ENCODE data around the gene PIK3C2B. TPM values are rescaled to one million over a fixed set of nuclear protein-coding genes. Genes with fewer than 3 reads are reported as not detected.
A peak's percentile ranks its signal among the peaks of the same experiment; 100 is the strongest.

The PIK3C2B gene
- total RNA-seq, 4 donors from 2014 or later: 7.4 to 81.5 (median 38.3) TPM

GRCh38 chr1:204451352-204452124 lies 43.1 kb downstream of the PIK3C2B start:
- DNase-seq: no peak
- intact Hi-C loops (cut with DNase I; ENCODE audit: low total_unique reads): no loop called here
- no peaks in the 10 kb centered on the region for H3K36me3 ChIP-seq

GRCh38 chr1:204450461-204451257 lies 43.9 kb downstream of the PIK3C2B start:
- DNase-seq: no peak
- TF ChIP-seq CTCF (IDR thresholded peaks at IDR 0.05) (no peak), POLR2A (IDR thresholded peaks at IDR 0.05) (no peak)
- no peaks in the 10 kb centered on the region for H3K9me3 ChIP-seq
- H3K4me3 ChIP-seq: no peak overlapping the region
- no peaks in the 10 kb centered on the region for H3K4me1 ChIP-seq
- H3K36me3 ChIP-seq: no peaks in the 10 kb centered on the region
- intact Hi-C loops (cut with DNase I; ENCODE audit: low total_unique reads): no loop called here
- no peaks in the 10 kb centered on the region for H3K27me3 ChIP-seq
- H3K27ac ChIP-seq: peak overlapping the region; percentile 57 to 65

More at GRCh38 chr1:204451352-204452124, 43.1 kb downstream of the PIK3C2B start:
- TF ChIP-seq POLR2A (IDR thresholded peaks at IDR 0.05): no peak
- TF ChIP-seq CTCF (IDR thresholded peaks at IDR 0.05): no peak
- Histone ChIP-seq H3K4me3 (no peak overlapping the region), H3K4me1 (peaks cover 0 to 5% of the 10 kb centered on the region in 2 donors), H3K27me3 (no peaks in the 10 kb centered on the region), H3K9me3 (no peaks in the 10 kb centered on the region), H3K27ac (peak overlapping the region; percentile 57 to 65)

GRCh38 chr1:204449678-204450280 lies 44.8 kb downstream of the PIK3C2B start:
- no peak for TF ChIP-seq CTCF (IDR thresholded peaks at IDR 0.05)
- TF ChIP-seq POLR2A (IDR thresholded peaks at IDR 0.05): no peak
- Histone ChIP-seq H3K36me3 (no peaks in the 10 kb centered on the region), H3K27ac (peak overlapping the region in 1 of 2 donors; percentile 57), H3K4me1 (no peaks in the 10 kb centered on the region), H3K27me3 (no peaks in the 10 kb centered on the region), H3K4me3 (no peak overlapping the region), H3K9me3 (no peaks in the 10 kb centered on the region)
- intact Hi-C loops (cut with DNase I; ENCODE audit: low total_unique reads): loop anchor here (5.0 kb wide), 1 partner anchor 53 kb away; no protein-coding TSS in a partner anchor
- DNase-seq: no peak

GRCh38 chr1:204448991-204449677 lies 45.5 kb downstream of the PIK3C2B start:
- no peaks in the 10 kb centered on the region for H3K9me3 ChIP-seq
- intact Hi-C loops (cut with DNase I; ENCODE audit: low total_unique reads): loop anchor here (5.0 kb wide), 1 partner anchor 53 kb away; no protein-coding TSS in a partner anchor
- H3K4me1 ChIP-seq: no peaks in the 10 kb centered on the region
- H3K4me3 ChIP-seq: no peak overlapping the region
- DNase-seq: no peak
- H3K27me3 ChIP-seq: no peaks in the 10 kb centered on the region
- H3K27ac ChIP-seq: no peak overlapping the region
- no peaks in the 10 kb centered on the region for H3K36me3 ChIP-seq
- TF ChIP-seq POLR2A (IDR thresholded peaks at IDR 0.05) (no peak), CTCF (IDR thresholded peaks at IDR 0.05) (no peak)
